Hepatocyte (in vitro differentiated cells): Measurements from ENCODE around the gene IL17RC.

ENCODE experiments used
- EZH2 ChIP-seq: fragments of 200-600 bp; sonication (generic); IDR thresholded peaks from 2 replicates; pipeline ENCODE4 v1.6.1; 2016; ENCODE audit warnings: antibody characterized with exemption, mild to moderate bottlenecking, borderline replicate concordance
- EZH2phosphoT487 ChIP-seq: fragments of 200-600 bp; sonication (generic); IDR thresholded peaks from one replicate; pipeline ENCODE4 v1.6.1; 2018; ENCODE audit warnings: antibody characterized with exemption, mild to moderate bottlenecking, low read depth, moderate library complexity; ENCODE audit not compliant: unreplicated experiment, severe bottlenecking
- TF ChIP-seq, protein P1 (sequence below): fragments of 200-600 bp; sonication (generic); IDR thresholded peaks from 2 replicates; pipeline ENCODE4 v1.5.1; 2016; ENCODE audit warnings: antibody characterized with exemption, mild to moderate bottlenecking; ENCODE audit not compliant: poor library complexity

- TF ChIP-seq EZH2 (no peak), EZH2phosphoT487 (no peak)
- TF ChIP-seq, protein P1, sequence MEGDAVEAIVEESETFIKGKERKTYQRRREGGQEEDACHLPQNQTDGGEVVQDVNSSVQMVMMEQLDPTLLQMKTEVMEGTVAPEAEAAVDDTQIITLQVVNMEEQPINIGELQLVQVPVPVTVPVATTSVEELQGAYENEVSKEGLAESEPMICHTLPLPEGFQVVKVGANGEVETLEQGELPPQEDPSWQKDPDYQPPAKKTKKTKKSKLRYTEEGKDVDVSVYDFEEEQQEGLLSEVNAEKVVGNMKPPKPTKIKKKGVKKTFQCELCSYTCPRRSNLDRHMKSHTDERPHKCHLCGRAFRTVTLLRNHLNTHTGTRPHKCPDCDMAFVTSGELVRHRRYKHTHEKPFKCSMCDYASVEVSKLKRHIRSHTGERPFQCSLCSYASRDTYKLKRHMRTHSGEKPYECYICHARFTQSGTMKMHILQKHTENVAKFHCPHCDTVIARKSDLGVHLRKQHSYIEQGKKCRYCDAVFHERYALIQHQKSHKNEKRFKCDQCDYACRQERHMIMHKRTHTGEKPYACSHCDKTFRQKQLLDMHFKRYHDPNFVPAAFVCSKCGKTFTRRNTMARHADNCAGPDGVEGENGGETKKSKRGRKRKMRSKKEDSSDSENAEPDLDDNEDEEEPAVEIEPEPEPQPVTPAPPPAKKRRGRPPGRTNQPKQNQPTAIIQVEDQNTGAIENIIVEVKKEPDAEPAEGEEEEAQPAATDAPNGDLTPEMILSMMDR, result no peak
Measured at GRCh38 chr3:9951962-9952805, 35.3 kb downstream of the IL17RC start, which contains the start of gene PRRT3.
